DMS53 treated with DMSO at 0.1 percent for 48 hours (cell line): Measurements from ENCODE around the gene JUNB.

ENCODE experiments used
- DNase-seq: peaks from one replicate; lab custom pipeline; 2025; ENCODE audit not compliant: unreplicated experiment; lab: John Stamatoyannopoulos, UW

Gene JUNB

GRCh38 chr19:12840091-12841079 lies 49.1 kb downstream of the JUNB start:
- no peak for DNase-seq

GRCh38 chr19:12841094-12841493 lies 49.8 kb downstream of the JUNB start:
- DNase-seq: no peak

- DNase-seq: no peak
These were observed 51.2 kb downstream of the JUNB start for GRCh38 chr19:12842511-12842910.
